Tibial nerve (tissue), 4 donors: ENCODE data around the gene CRYGA. TPM values are rescaled to one million over a fixed set of nuclear protein-coding genes. Genes with fewer than 3 reads are reported as not detected.
A peak's percentile ranks its signal among the peaks of the same experiment; 100 is the strongest.
"Not testable (repeated sequence)": the region's sequence is repeated elsewhere in the genome, so short reads cannot be mapped to it uniquely, and the experiment has no call there.

Experiments
- DNase-seq, 2 donors: peaks; one replicate each; pipeline ENCODE4 v3.0.0-alpha.2; 2019; ENCODE audit warnings: low spot score in 2 of 2
- H3K27ac ChIP-seq, 4 donors: fragments of 200-600 bp; sonication (generic) in 3 of 4; one replicate each; pipeline ENCODE4 v1.5.1; 2017 to 2019; ENCODE audit warnings: mild to moderate bottlenecking in 1 of 4
- H3K27me3 ChIP-seq, 2 donors: fragments of 200-600 bp; sonication (generic) in 1 of 2; one replicate each; pipeline versions ENCODE4 v1.5.1 to v1.6.0; 2017 to 2019
- H3K36me3 ChIP-seq, 3 donors: fragments of 200-600 bp; sonication (generic); one replicate each; pipeline ENCODE4 v1.5.1; 2018 to 2019
- H3K4me1 ChIP-seq, 4 donors: fragments of 200-600 bp; sonication (generic) in 3 of 4; one replicate each; pipeline ENCODE4 v1.5.1; 2017 to 2019
- H3K4me3 ChIP-seq, 4 donors: fragments of 200-600 bp; sonication (generic) in 3 of 4; one replicate each; pipeline ENCODE4 v1.5.1; 2017 to 2019; ENCODE audit warnings: mild to moderate bottlenecking in 1 of 4, moderate library complexity in 1 of 4
- H3K9me3 ChIP-seq, 4 donors: fragments of 200-600 bp; sonication (generic) in 3 of 4; one replicate each; pipeline ENCODE4 v1.5.1; 2017 to 2019
- CTCF ChIP-seq, 5 experiments: fragments of 200-600 bp in 3 of 5; fragments of 450-650 bp in 2 of 5; sonication (generic) in 3 of 5; IDR thresholded peaks; one replicate each; pipeline ENCODE4 v1.5.1; 2016 to 2019; ENCODE audit warnings: antibody characterized with exemption in 5 of 5, mild to moderate bottlenecking in 3 of 5, moderate library complexity in 2 of 5
- EP300 ChIP-seq, 2 donors: sonication (generic); formaldehyde crosslinking; IDR thresholded peaks; one replicate each; pipeline ENCODE4 v1.6.1; 2017; ENCODE audit warnings: antibody characterized with exemption in 2 of 2, mild to moderate bottlenecking in 1 of 2
- POLR2A ChIP-seq, 2 donors: fragments of 450-650 bp; IDR thresholded peaks; one replicate each; pipeline ENCODE4 v1.6.1; 2017; ENCODE audit warnings: antibody characterized with exemption in 2 of 2, mild to moderate bottlenecking in 2 of 2, moderate library complexity in 2 of 2
- WGBS, 2 donors: methylation state at CpG; one replicate each; pipeline ENCODE4 v1.1.5; 2018; 5-methylcytosine and 5-hydroxymethylcytosine counted together
- total RNA-seq, 4 donors: library from RNA; depleted of rRNA; stranded (reverse); fragments of >200 nt; gene quantifications; one replicate each; pipeline ENCODE4 v1.1.0, GENCODE V29; 2016

CRYGA gene
- total RNA-seq, 4 donors from 2014 or later: not detected

GRCh38 chr2:208118918-208119317, 44.5 kb downstream of the CRYGA start:
- Histone ChIP-seq H3K27ac (no peak overlapping the region), H3K36me3 (no peaks in the 10 kb centered on the region), H3K4me3 (no peak overlapping the region), H3K27me3 (peaks cover 0 to 14% of the 10 kb centered on the region in 2 donors), H3K9me3 (no peaks in the 10 kb centered on the region), H3K4me1 (peaks cover 0 to 4% (median 0%) of the 10 kb centered on the region in 4 donors)
- no peak for DNase-seq
- TF ChIP-seq EP300 (IDR thresholded peaks at IDR 0.05) (no peak), CTCF (IDR thresholded peaks at IDR 0.05) (no peak), POLR2A (IDR thresholded peaks at IDR 0.05) (no peak)
- 90 to 91% methylated on average over 3 of the region's 3 CpGs for WGBS, 2 donors

GRCh38 chr2:208117390-208117789, 46.0 kb downstream of the CRYGA start:
- not testable (repeated sequence) for H3K4me1 ChIP-seq, H3K36me3 ChIP-seq, DNase-seq, H3K27ac ChIP-seq, H3K9me3 ChIP-seq, H3K4me3 ChIP-seq
- peaks cover 0 to 21% of the 10 kb centered on the region in 2 donors for H3K27me3 ChIP-seq
- WGBS, 2 donors: 95% methylated on average over 11 of the region's 11 CpGs

DNA sequence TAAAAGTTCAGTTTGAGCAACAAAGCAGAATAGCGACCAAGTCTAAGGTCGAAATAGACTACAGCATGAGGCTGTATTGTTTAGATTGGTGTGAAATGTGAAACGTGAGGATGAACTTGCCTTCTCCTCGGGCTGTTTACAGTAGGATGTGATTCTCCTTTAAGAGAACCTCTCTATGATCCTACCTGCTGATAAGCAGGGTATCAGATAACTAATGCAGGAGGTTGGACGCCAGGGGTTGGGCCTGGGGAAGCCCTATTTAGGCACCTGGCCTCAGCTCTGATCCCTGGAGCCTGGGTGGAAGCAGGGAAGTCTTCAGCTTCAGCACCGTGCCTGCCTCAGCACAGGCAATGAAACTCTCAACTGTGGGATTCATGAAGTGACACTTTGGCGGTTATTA, 50.4 kb downstream of the CRYGA start:
- DNase-seq: no peak
- Histone ChIP-seq H3K4me3 (no peak overlapping the region), H3K36me3 (no peaks in the 10 kb centered on the region), H3K9me3 (no peaks in the 10 kb centered on the region), H3K27me3 (peaks cover 0 to 29% of the 10 kb centered on the region in 2 donors), H3K4me1 (peaks cover 0 to 5% (median 0%) of the 10 kb centered on the region in 4 donors), H3K27ac (no peak overlapping the region)
- WGBS, 2 donors: 50 to 55% methylated on average over 7 of the region's 7 CpGs
- TF ChIP-seq EP300 (IDR thresholded peaks at IDR 0.05) (no peak), POLR2A (IDR thresholded peaks at IDR 0.05) (no peak), CTCF (IDR thresholded peaks at IDR 0.05) (no peak)

GRCh38 chr2:208112273-208112745, 51.1 kb downstream of the CRYGA start:
- Histone ChIP-seq H3K4me3 (peak overlapping the region in 1 of 4 donors; percentile 19), H3K27me3 (peaks cover 0 to 29% of the 10 kb centered on the region in 2 donors)
- H3K36me3 ChIP-seq, H3K4me1 ChIP-seq, H3K9me3 ChIP-seq, DNase-seq, H3K27ac ChIP-seq: not testable (repeated sequence)
- 5 to 23% methylated on average over 27 to 36 of the region's 36 CpGs for WGBS, 2 donors

Other genes starting within 250 kb of the CRYGA start
- gene PLEKHM3, start 138.1 kb downstream of the CRYGA start, total RNA-seq: 10 to 100 TPM; 22.0 to 29.1 (median 25.0) TPM
- gene CRYGD, start 39.1 kb downstream of the CRYGA start, total RNA-seq: not detected
- gene CRYGC, start 33.8 kb downstream of the CRYGA start, total RNA-seq: not detected
- gene CRYGB, start 17.4 kb downstream of the CRYGA start, total RNA-seq: not detected
- gene C2orf80, start 26.4 kb upstream of the CRYGA start, total RNA-seq: not detected
- 10 to 100 TPM; 45.7 to 68.6 (median 57.7) TPM for gene IDH1, start 91.5 kb upstream of the CRYGA start, total RNA-seq
- gene PIKFYVE, start 102.7 kb upstream of the CRYGA start, total RNA-seq: 10 to 100 TPM; 35.3 to 48.0 (median 39.9) TPM
- gene PTH2R, start 243.2 kb upstream of the CRYGA start, total RNA-seq: not detected